DOHH2 (cell line): ENCODE results near the gene SAMD4A.

ENCODE experiments used
- H3F3A ChIP-seq: fragments of 200-600 bp; sonication (generic), shearing (Covaris generic); 2 replicates; pipeline ENCODE4 v1.6.0; 2016; ENCODE audit warnings: antibody characterized with exemption, mild to moderate bottlenecking; ENCODE audit not compliant: control insufficient read depth, insufficient read depth
- H3K27ac ChIP-seq: fragments of 200-600 bp; sonication (generic); 2 replicates; pipeline ENCODE4 v1.5.1; 2014; ENCODE audit warnings: low read depth, mild to moderate bottlenecking, low read length, moderate library complexity
- H3K27me3 ChIP-seq: fragments of 200-600 bp; sonication (generic); 2 replicates; pipeline ENCODE4 v1.6.1; 2014; ENCODE audit warnings: mild to moderate bottlenecking, low read length, mixed read lengths; ENCODE audit not compliant: control insufficient read depth
- H3K36me3 ChIP-seq: fragments of 200-600 bp; sonication (generic); 2 replicates; pipeline ENCODE4 v1.6.1; 2014; ENCODE audit warnings: mild to moderate bottlenecking, low read length, moderate library complexity, mixed read lengths; ENCODE audit not compliant: control insufficient read depth
- H3K4me1 ChIP-seq: fragments of 200-600 bp; sonication (generic); 2 replicates; pipeline ENCODE4 v1.6.1; 2014; ENCODE audit warnings: mild to moderate bottlenecking, low read length, mixed read lengths; ENCODE audit not compliant: control insufficient read depth
- H3K4me2 ChIP-seq: fragments of 200-600 bp; sonication (generic); 2 replicates; pipeline ENCODE4 v1.6.0; 2014; ENCODE audit warnings: mild to moderate bottlenecking, low read length, moderate library complexity
- H3K4me3 ChIP-seq: fragments of 200-600 bp; sonication (generic); 2 replicates; pipeline ENCODE4 v1.5.1; 2014; ENCODE audit warnings: mild to moderate bottlenecking, low read length, mixed read lengths
- H3K79me2 ChIP-seq: fragments of 200-600 bp; sonication (generic); 2 replicates; pipeline ENCODE4 v1.6.1; 2014; ENCODE audit warnings: mild to moderate bottlenecking, low read length, mixed read lengths; ENCODE audit not compliant: control insufficient read depth
- H3K9me2 ChIP-seq: fragments of 200-600 bp; sonication (generic); replicated peaks from 2 replicates; pipeline ENCODE4 v1.6.1; 2014; ENCODE audit warnings: mild to moderate bottlenecking, low read length, mixed read lengths; ENCODE audit not compliant: control insufficient read depth
- H3K9me3 ChIP-seq: fragments of 200-600 bp; sonication (generic); 2 replicates; pipeline ENCODE4 v1.6.1; 2014; ENCODE audit warnings: antibody characterized with exemption, low read length, mixed read lengths; ENCODE audit not compliant: control insufficient read depth, insufficient read depth
- H4K20me1 ChIP-seq: fragments of 200-600 bp; sonication (generic); 2 replicates; pipeline ENCODE4 v1.6.0; 2014; ENCODE audit warnings: low read depth, mild to moderate bottlenecking, antibody characterized with exemption, low read length, moderate library complexity; ENCODE audit not compliant: control insufficient read depth, insufficient read depth
- EZH2phosphoT487 ChIP-seq: fragments of 200-600 bp; sonication (generic); IDR thresholded peaks from 2 replicates; pipeline ENCODE4 v1.6.1; 2017; ENCODE audit warnings: borderline replicate concordance, mild to moderate bottlenecking, antibody characterized with exemption, low read length, moderate library complexity, mixed read lengths
- TF ChIP-seq, protein P1 (sequence below): fragments of 200-600 bp; sonication (generic); IDR thresholded peaks from one replicate; pipeline ENCODE4 v1.5.1; 2014; ENCODE audit warnings: antibody characterized with exemption, mild to moderate bottlenecking, low read depth, low read length; ENCODE audit not compliant: poor library complexity, severe bottlenecking

The SAMD4A gene

DNA sequence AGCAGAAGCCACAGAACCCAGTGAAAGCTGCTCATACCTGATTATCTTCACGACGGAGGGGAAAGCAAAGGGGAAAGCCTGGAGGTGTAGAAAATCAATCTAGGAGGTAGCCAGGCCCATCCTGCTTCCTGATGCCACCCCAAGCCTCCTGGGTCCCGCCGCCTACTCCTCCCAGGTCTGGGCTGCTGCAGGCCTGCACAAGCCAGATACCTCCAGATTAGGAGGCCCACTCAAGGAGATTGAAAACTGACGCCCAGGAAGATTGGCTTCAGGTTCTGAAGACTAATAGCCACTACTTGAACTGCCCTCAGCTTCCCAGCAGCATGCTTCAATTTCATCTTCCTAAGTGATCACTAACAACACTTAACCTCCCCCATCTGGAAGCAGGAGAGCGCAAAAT, 248.6 kb downstream of the SAMD4A start:
- no peaks in the 10 kb centered on the region for H4K20me1 ChIP-seq
- no peak overlapping the region for H3K4me2 ChIP-seq
- no peaks in the 10 kb centered on the region for H3K36me3 ChIP-seq
- no peaks in the 10 kb centered on the region for H3K79me2 ChIP-seq
- no peaks in the 10 kb centered on the region for H3K9me2 ChIP-seq
- H3K4me1 ChIP-seq: no peaks in the 10 kb centered on the region
- H3K9me3 ChIP-seq: no peaks in the 10 kb centered on the region
- H3F3A ChIP-seq: no peaks in the 10 kb centered on the region
- no peak overlapping the region for H3K27ac ChIP-seq
- no peak overlapping the region for H3K4me3 ChIP-seq
- TF ChIP-seq, protein P1, sequence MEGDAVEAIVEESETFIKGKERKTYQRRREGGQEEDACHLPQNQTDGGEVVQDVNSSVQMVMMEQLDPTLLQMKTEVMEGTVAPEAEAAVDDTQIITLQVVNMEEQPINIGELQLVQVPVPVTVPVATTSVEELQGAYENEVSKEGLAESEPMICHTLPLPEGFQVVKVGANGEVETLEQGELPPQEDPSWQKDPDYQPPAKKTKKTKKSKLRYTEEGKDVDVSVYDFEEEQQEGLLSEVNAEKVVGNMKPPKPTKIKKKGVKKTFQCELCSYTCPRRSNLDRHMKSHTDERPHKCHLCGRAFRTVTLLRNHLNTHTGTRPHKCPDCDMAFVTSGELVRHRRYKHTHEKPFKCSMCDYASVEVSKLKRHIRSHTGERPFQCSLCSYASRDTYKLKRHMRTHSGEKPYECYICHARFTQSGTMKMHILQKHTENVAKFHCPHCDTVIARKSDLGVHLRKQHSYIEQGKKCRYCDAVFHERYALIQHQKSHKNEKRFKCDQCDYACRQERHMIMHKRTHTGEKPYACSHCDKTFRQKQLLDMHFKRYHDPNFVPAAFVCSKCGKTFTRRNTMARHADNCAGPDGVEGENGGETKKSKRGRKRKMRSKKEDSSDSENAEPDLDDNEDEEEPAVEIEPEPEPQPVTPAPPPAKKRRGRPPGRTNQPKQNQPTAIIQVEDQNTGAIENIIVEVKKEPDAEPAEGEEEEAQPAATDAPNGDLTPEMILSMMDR: no peak
- no peak for TF ChIP-seq EZH2phosphoT487
- no peaks in the 10 kb centered on the region for H3K27me3 ChIP-seq

GRCh38 chr14:54816450-54816849, 249.5 kb downstream of the SAMD4A start:
- H4K20me1 ChIP-seq: no peaks in the 10 kb centered on the region
- TF ChIP-seq, protein P1: no peak
- TF ChIP-seq EZH2phosphoT487: no peak
- no peaks in the 10 kb centered on the region for H3K4me1 ChIP-seq

GRCh38 chr14:54817506-54817905, 250.6 kb downstream of the SAMD4A start:
- TF ChIP-seq EZH2phosphoT487: no peak
- TF ChIP-seq, protein P1: no peak

More at GRCh38 chr14:54816450-54816849, 249.5 kb downstream of the SAMD4A start:
- Histone ChIP-seq H3K27me3 (no peaks in the 10 kb centered on the region), H3K4me3 (no peak overlapping the region), H3K4me2 (no peak overlapping the region), H3K27ac (no peak overlapping the region), H3K36me3 (no peaks in the 10 kb centered on the region), H3F3A (no peaks in the 10 kb centered on the region), H3K79me2 (no peaks in the 10 kb centered on the region), H3K9me3 (no peaks in the 10 kb centered on the region), H3K9me2 (no peaks in the 10 kb centered on the region)

More at GRCh38 chr14:54817506-54817905, 250.6 kb downstream of the SAMD4A start:
- Histone ChIP-seq H3K27me3 (no peaks in the 10 kb centered on the region), H3K9me3 (no peaks in the 10 kb centered on the region), H3K79me2 (no peaks in the 10 kb centered on the region), H3K4me2 (no peak overlapping the region), H3K4me3 (no peak overlapping the region), H3K27ac (no peak overlapping the region), H3K4me1 (no peaks in the 10 kb centered on the region), H3F3A (no peaks in the 10 kb centered on the region), H4K20me1 (no peaks in the 10 kb centered on the region), H3K36me3 (no peaks in the 10 kb centered on the region), H3K9me2 (no peaks in the 10 kb centered on the region)
